Neural progenitor cell (in vitro differentiated cells): ENCODE measurements around the gene SMG6.

ENCODE experiments used
- CTCF ChIP-seq: fragments of 200-600 bp; sonication (generic); IDR thresholded peaks from 2 replicates; pipeline ENCODE4 v1.5.1; 2017; ENCODE audit warnings: antibody characterized with exemption, mild to moderate bottlenecking
- EZH2 ChIP-seq: fragments of 200-600 bp; sonication (generic); IDR thresholded peaks from 2 replicates; pipeline ENCODE4 v1.6.1; 2017; ENCODE audit warnings: antibody characterized with exemption, mild to moderate bottlenecking, moderate library complexity
- EZH2phosphoT487 ChIP-seq: fragments of 200-600 bp; sonication (generic); IDR thresholded peaks from 2 replicates; pipeline ENCODE4 v1.6.1; 2017; ENCODE audit warnings: antibody characterized with exemption

DNA sequence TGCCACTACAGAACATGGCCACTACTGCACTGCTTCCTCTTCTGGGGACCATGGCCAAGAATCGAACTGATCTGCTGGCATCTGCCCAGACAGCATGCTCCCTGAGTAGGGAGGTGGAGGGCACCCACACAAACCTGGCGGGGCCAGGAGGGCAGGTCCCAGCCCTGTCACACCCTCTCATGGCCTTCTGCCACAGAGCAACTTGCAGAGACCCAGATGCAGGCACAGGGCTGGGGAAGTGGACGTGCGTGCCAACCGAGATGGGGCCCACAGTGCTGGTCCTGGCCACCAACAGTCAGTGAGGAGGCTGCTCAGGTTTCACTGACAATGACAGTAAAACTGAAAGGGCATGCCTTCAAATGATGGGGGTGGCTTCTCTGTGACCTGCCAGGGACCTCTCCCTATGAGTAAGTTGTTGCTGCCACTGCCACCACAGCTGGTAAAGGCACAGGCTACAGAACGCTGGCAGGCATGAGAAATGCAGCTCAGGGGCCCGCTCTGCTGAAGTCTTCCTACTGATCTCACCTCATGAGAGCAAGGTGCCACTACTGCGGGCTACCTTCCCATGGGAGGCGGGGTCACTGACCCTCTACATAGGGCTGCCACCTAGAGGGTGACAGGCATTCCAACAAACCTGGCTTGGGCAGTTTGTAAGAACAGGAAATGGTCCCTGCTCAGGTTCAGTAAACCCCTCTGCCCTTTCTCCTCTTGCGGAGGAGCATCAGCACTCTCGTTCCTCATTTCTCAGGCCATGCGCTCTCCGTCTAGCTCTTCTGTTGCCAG lies 233.2 kb downstream of the SMG6 start:
- no peak for TF ChIP-seq CTCF
- no peak for TF ChIP-seq EZH2phosphoT487
- TF ChIP-seq EZH2: no peak
